COR-L47 (cell line): ENCODE results near the gene KLHL29.
A peak's percentile ranks its signal among the peaks of the same experiment; 100 is the strongest.
"Not testable (repeated sequence)": the region's sequence is repeated elsewhere in the genome, so short reads cannot be mapped to it uniquely, and the experiment has no call there.

Experiments used
- DNase-seq: peaks from one replicate; lab custom pipeline; 2025; lab: John Stamatoyannopoulos, UW

The KLHL29 gene

DNA sequence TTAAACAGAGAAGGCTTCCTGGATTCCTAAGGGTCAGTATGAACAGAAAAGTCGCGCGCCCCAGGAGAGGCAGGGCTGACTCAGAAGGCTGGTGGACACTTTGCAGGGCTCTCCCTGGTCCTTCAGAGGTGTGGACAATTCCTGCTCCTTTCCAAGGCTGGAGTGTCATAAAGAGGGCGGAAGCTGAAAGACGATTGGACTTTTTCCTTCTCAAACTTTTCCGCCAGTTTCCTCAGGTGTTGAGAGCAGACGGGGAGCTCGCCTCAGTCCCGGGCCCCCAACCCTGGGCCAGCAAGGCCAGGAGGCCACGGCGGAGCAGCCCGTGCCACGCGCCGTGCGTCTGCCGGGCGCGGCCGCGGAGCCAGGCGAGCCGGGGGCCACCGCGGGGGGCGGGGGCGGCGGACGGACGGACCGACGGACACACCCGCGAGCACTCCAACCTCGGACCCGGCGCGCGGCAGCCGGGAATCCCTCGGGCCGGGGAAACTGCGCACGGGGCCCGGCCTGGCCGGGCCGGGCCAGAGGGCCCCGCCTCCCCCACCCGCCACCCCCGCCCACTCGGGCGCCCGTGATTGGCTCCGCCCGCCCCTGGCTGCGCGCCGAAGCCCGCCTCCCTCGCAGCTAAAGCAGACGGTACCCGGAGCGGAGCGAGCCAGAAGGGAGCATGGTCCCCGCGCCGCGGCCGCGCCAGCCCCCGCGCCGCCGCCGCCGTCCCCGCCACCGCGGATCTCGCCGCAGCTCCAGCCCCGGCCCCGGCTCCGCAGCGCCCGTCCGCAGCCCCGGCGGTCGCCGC, at the start of gene KLHL29:
KLHL29 (plus strand) TSS at position 629 of the 793 bp plus-strand sequence. CDS start 177,018 bp downstream, outside the sequence.
- DNase-seq: peak; percentile 28

DNA sequence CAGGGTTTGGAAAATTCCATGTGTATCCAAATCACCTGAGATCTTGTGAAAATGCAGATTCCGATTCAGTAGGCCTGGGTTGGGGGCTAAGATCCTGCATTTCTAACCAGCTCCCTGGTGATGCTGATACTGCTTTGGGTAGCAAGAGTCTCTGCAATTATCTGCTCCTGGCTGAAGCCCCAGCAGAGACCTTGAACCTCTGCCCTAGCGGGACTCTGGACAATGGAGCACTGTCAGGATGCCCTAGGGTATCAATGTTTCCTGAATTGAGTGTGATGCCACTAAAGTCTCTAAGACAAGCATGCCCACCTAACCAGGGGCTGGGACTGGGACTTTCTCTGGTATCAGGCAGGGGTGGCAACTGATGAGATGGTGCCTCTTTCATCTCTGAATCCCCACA, 49.4 kb upstream of the KLHL29 start:
- DNase-seq: no peak

DNA sequence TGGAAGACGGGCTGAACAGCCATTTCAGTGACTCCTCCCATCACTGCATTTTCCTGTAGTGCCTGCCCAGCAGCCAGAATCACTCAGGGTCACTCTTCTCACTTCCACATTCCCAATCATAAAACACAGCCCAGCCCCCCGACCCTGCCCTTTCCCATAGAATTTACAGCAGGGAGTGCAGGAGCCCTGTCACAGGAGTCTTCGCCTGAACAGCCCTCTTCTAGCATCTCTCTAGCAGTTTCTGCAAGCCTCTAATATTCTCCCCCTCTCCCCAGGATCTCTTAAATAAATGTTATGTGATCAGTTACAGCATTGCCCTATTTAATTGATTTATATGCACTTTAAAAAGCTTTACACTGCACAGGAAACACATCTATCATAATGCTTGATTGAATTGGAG, 42.9 kb upstream of the KLHL29 start:
- no peak for DNase-seq

DNA sequence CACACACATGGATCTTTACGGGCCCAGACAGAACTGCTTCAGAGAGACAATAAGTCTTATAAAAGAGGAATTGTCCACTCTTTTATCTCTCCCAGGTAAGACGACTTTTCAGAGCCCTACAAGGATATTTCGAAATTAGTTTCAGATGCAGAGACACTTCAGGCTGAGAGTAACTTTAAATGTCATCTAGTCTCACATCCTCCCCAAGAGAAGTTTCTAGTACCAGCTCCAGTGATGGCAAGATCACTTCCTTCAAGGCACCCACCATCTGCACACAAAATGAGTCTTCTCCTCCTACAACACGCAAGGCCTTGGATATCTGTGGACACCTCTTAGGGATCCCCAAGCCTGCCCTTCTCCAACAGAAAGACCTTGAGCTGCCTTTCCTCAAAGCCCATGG, 39.0 kb upstream of the KLHL29 start:
- no peak for DNase-seq

DNA sequence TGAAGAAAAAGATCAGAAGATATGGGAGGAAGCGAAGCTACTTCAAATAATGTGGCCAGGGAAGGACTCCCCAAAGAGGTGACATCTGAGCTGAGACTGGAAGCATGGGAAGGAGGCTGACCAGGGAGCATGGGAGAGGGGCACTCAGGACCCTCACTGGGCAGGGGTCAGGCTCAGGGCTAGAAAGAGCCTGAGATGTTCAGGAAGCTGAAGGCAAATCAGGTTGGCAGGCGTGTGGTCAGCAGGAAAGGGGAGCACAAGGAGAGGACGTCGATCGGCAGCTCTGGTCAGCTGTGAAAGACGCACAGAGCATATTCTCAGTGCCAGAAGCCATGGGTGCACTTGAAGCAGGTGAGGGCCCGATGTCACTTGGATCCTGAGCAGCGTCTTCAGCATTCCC, 38.2 kb upstream of the KLHL29 start:
- DNase-seq: no peak

DNA sequence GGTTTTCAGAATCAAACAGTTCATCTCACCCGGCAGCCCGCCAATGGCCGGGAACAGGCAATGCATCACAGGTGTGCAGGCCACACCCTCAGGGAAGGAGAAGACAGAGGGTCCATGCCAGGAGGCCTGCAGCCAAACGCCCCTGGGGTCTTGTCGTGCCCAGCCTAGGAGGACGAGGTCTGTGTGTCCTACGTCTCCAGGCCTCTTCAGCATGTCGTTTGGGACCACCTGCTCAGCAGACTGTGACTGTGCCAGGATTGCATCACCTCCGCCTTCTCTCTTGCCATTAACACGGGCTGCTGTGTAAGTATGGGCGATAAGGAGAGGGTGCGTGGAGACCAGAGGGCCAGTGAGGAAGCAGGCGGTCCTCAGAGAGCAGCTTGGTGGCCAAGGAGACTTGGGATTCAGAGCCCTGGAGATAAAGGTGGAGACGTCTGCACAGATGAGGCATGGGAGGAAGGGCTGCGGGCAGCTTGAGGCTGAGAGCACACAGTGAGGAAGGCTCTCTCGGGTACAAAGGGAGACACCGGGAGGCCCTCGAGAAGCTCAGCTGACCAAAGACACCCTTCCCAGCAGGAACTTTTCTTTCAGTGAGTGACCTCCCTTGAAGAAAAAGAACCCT, 37.4 kb upstream of the KLHL29 start:
- no peak for DNase-seq

DNA sequence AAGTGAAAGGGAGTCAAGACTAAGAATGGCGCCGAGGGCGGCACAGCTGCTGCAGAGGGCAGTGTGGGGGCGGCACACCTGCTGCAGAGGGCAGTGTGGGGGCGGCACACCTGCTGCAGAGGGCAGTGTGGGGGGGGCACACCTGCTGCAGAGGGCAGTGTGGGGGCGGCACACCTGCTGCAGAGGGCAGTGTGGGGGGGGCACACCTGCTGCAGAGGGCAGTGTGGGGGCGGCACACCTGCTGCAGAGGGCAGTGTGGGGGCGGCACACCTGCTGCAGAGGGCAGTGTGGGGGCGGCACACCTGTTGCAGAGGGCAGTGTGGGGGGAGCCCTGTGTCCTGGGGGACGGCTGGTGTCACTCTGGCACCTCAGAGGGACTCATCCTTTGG, 36.9 kb upstream of the KLHL29 start:
- DNase-seq: not testable (repeated sequence)

DNA sequence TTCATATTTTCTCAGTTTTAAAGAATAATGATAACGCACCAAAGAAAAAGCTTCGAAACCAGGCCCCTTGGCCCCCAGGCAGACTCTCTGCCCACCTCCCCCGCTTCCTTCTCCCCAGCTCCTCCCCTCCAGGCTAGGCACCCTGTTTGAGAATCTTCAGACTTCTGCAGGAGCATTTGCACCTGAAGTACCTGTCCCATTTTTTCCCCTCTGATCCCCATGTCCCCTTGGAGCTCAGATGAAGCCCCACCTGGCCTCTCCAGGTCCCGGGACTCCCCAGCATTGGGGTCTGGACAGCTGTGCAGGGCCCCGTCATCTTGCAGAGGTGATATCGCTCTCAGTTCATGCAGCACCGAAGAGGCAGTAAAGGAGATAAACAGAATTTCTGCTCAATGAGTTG, 35.5 kb upstream of the KLHL29 start:
- no peak for DNase-seq

DNA sequence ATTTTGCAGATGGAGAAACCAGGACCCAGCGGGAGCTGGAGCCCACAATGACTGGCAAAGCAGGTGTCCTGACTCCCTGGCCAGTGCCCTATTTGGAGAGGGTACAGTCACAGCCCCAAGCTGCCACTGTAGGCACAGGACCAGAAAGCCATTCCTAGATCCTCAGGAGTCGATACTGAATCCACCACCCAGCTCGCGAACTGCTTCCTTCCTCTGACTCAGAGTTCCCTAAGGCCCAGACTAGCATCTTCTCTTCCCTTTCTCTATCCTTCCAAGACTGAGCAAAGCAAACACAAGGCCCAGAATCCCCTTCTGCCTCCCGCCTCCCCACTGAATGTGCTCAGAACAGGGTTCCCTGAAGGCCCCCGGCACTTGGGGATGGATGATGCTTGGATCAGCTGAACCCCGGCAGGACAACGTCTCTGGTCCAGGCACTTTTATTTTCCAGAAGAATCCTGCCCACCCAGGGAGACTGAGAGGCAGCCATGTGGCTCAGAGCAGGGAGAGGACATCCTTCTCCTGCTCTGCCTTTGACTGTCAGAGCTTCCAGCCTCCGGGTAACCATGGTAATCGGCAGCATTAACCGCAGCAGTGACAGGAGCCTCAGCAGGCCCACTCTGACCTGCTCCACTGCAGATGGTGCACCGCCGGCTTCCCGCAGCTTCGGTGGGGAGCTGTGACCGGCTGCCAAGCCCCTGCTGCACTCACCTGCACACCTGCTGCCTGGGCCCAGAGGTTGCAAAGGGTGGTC, 34.8 kb upstream of the KLHL29 start:
- no peak for DNase-seq

DNA sequence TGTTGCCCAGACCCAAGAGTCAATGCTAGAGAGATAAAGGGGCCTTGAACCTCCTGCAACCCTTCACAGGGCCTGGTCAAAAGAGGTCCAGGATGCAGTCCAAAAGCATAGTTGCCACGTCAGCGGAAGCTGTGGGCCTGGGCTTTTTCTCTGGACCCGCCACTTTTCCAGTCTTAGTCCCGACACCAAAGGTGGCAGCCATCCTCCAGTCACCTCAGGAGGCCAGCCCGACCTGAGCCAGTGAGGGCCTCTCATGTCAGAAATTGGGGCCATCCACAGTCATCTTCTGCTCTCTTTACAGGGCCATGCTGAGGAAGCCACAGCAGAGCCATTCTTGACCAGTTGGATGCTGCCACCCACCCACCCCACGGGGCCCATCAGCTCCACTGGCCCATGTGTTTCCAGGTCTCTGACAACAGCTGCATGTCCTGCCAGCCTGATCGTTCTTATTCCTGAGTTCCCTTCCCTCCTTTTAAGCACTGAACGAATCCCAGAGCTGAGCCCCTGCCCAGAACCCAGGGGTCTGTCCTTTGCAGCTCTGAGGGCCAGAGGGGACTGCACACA, 34.1 kb upstream of the KLHL29 start:
- DNase-seq: no peak

DNA sequence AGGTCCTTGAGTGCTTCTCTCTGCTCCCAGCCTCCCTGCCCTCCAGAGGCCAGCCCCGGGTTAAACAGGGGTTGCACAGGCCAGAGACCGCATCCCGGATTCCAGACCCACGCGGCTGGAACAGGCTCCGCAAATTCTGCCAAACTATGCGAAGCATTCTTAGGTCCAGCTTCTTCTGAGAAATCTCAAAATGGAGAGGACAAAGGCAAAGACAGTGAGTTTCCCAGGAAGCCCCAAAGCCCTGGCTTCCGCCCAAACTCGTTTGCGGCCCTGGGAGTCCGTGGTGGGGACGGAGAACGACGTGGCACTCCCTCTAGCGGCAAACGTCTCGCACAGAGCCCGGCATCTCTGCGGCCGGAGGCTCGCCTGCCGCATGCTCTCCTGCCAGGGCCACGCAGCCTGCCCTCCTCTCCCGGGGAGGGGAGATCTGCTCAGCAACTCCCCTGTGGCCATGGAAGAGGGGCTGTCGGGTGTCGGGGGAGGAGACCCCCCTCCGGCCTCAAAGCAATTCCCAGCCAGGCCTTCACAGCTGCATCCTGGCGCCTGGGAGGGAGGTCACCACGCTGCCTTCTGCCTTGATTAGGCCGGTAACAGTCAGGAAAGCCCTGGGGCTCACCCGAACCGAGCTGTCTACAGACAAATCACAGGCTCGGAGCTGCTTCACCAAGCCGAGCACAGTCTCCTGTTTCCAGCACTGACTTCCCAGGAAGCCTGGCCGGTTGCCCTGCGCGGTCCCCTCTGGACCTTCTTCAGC, 33.4 kb upstream of the KLHL29 start:
- DNase-seq: no peak

DNA sequence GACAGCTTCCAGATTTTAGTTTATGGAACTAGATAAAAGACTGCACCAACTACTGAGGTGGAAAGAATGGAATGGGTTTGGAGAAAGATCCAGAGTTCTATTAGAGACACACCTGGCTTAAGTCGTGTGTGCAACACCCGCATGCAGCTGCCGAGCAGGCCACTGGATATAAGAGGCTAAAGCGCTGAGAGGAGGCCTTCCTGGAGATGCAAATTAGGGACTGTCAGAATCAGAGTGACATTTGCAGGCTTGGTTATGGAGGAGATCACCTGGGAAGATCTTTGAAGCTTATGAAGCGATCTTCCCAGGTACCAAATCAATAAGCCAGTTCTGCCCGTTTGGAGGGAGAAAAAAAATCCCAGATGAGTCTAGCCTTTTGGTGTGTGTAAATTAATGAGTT, 30.4 kb upstream of the KLHL29 start:
- DNase-seq: no peak

DNA sequence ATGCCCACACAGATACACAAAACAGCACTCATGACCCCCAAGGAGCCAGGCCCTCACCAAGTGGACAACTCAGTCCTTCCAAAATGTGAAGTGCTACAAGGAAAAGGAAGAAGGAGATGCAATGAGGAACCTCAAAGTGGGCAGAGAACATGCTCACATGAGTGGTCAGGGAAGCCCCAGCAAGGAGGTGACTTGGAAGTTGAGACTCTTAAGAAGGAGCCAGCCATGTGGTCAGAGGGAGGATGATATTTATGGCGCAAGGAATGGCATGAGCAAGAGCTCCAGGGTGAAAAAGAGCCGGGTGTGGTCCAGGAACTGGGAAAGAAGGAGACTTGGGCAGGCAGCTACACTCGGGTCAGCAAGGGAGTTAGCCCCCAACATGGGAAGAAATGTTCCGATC, 30.0 kb upstream of the KLHL29 start:
- DNase-seq: no peak

DNA sequence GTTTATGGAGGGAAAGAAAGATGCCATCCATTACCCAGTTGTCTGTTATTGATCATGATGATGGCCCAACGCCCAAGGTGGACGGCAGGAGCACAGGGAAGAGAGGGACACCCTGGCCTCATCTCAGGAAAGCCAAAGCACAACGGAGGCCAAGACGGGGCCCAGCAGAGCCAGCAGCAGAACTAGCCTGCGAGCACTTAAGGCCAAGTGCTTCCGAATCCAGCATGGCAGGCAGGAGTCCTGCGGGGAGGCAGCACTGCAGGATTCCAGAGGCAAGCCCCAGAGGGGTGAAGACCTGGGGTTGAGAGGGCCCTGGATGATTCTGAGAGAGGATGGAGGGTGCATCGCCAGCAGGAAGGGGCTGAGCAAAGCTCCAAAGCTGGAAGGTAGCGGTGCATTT, 28.3 kb upstream of the KLHL29 start:
- no peak for DNase-seq

DNA sequence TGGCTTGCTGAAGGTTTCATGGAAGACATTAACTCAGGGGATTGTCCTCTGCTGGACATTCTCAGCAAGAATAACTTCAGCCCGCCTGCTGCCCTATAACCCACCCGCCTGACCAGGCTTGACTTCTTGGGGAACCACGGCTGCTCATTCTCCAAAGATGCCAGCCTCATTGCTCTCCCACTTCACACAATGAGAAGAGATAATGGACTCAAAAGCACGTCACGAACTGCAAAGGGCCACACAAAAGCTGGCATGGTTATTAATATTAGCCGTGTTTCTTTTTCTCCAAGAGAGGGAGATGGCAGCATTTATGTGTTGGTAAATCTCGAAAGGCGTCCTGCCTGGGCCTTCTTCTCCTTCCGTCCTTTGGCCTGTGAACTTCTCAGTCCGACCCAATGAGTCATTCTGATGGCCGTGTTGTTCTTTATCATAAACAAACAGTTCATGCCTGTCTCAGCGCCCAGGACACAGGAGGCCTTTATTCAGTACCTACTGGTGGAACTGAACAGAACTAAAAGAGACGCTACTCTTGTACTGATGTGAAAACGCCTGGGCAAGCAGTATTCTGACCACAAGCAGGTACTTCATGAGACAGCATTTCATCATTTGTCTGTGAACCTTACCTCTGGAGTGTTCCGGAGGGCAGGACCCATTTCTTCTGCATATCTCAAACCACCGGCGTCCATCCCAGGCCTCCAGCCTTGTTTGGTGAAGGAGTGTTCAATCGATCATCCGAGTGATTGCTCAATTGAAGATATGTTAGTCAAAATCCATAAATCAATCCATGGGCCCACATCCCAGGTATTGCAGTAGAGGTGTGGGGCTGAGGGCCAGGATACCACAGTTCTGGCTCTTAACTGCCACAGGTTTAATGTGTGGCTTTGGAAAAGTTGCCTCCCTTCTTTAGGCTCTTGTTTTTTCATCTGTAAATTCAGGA, 25.1 kb upstream of the KLHL29 start:
- DNase-seq: no peak

DNA sequence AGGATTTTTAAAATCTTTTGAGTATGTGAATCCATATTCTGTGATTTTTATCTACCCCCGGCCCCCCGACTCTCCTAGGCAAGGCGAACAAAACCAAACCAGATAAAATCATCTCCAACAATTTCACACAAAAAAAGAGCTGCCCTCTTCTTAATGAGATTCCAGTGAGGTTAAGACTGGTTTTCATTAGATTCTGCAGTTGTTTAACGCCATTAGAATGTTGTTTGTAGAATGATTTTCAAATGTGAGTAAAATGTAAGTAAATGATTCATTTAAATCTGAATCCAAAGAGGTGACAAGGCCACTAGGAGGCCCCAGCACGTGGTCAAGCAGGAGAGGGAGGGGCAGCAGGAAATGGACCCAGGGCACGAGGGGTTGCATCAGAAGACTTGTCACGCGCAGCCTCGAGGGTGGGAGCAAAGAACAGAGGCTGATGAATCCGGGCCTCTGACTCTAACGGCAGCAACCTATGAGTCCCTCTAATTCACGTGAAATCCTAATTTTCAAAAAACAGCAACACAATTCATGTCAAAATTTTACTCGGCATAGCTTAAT, 24.3 kb upstream of the KLHL29 start:
- no peak for DNase-seq

DNA sequence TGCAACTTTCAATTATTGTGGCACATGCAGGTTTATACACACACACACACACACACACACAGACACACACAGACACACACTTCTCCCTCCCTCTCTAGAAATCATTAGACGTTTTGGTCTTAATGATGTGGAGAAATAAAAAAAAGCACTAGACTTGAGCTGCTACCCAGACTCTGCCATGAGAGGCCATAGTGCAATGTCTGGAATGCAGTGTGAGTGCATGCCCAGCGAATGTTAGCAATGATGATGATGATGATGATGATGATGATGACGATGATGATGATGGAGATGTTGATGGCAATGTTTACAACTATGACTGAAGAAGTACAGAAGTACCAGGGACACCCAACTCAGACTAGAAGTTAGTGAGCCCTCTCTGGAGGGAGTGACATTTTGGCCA, 23.8 kb upstream of the KLHL29 start:
- no peak for DNase-seq

DNA sequence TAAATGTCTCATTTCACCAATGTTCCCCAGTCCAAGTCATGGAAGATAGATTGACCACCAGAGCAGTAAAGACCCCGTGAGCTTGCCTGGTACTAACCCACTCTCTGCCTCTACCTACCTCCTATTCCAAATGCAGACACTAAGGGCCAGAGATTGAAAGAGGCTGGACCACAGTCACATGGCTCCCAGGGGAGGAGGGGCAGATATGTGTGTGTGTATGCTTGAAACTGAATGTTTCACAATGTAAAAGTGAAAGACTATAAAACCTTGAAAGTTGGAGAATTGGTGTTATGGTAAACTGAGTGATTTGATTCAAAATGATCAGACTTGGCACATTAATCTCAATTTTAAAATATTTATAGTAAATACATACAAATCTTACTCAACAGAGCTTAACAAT, 21.7 kb upstream of the KLHL29 start:
- DNase-seq: no peak

DNA sequence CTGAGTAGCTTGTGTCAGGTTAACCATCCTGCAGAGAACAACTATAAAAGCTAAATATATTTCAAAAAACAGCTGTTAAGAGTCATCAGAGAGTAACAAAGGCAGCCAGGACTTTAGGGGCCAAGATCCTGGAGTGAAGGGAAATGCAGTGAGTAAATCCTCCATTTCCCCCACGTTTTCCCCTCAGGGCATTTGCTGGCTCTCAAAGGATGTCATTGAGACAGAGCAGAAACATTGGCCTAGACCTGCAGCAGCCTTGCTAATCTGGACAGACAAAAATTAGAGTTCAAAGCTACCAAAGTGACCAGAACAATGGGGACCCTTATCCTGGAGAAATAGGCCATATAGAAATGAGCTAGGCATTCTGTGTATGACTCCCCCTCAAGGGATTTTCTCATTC, 21.1 kb upstream of the KLHL29 start:
- DNase-seq: no peak

DNA sequence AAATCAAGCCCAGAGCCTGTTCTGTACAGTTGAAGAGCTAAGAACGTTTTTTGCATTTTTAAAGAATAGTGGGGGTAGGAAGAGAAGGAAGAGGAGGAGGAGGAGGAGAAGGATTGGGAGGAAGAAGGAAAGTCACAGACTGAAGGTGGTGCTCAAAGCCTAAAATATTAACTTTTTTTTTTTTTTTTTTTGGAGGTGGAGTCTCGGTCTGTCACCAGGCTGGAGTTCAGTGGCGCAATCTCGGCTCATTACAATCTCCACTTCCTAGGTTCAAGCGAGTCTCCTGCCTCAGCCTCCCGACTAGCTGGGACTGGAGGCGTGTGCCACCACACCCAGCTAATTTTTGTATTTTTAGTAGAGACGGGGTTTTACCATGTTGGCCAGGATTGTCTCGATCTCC, 18.3 kb upstream of the KLHL29 start:
- DNase-seq: no peak

DNA sequence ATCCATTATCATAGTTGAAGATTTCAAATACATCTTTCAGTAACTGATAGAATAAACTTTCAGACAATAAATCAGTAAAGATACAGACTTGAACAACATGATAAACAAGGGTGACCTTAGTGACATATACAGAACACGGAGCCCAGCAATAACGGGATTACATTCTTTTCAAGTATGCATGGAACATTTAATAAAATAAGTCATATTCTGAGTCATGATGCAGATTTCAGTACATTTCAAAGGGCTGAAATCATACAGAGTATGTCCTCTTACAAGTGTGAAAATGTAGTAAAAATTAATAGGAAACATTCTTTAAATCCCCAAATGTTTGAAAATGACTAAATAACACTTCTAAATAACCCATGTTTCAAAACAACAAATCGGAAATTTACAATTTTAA, 17.2 kb upstream of the KLHL29 start:
- DNase-seq: no peak
